Measurements from ENCODE around the gene C14orf180.

Gene C14orf180

GRCh38 chr14:104624939-104625338 lies 45.4 kb downstream of the C14orf180 start:
- TF ChIP-seq CTCF (conservative IDR thresholded peaks at IDR 0.05; ENCODE audit: low read depth, low read length) = no peak
- DNase-seq (ENCODE audit: low read depth) = no peak
- no peak overlapping the region for H3K4me3 ChIP-seq (ENCODE audit: low read depth, low read length)

- DNase-seq (ENCODE audit: low read depth) = no peak
- no peak overlapping the region for H3K4me3 ChIP-seq (ENCODE audit: low read depth, low read length)
- no peak for TF ChIP-seq CTCF (conservative IDR thresholded peaks at IDR 0.05; ENCODE audit: low read depth, low read length)
These were observed 53.2 kb downstream of the C14orf180 start for GRCh38 chr14:104632781-104633180.

GRCh38 chr14:104633276-104634137 lies 53.9 kb downstream of the C14orf180 start:
- no peak overlapping the region for H3K4me3 ChIP-seq (ENCODE audit: low read depth, low read length)
- no peak for DNase-seq (ENCODE audit: low read depth)
- no peak for TF ChIP-seq CTCF (conservative IDR thresholded peaks at IDR 0.05; ENCODE audit: low read depth, low read length)

- no peak overlapping the region for H3K4me3 ChIP-seq (ENCODE audit: low read depth, low read length)
- no peak for TF ChIP-seq CTCF (conservative IDR thresholded peaks at IDR 0.05; ENCODE audit: low read depth, low read length)
- no peak for DNase-seq (ENCODE audit: low read depth)
These were observed 54.7 kb downstream of the C14orf180 start for GRCh38 chr14:104634138-104634760.

- DNase-seq (ENCODE audit: low read depth) = no peak
- no peak for TF ChIP-seq CTCF (conservative IDR thresholded peaks at IDR 0.05; ENCODE audit: low read depth, low read length)
- H3K4me3 ChIP-seq (ENCODE audit: low read depth, low read length) = no peak overlapping the region
These were observed 55.5 kb downstream of the C14orf180 start for GRCh38 chr14:104634886-104635570.

- DNase-seq (ENCODE audit: low read depth) = no peak
- no peak for TF ChIP-seq CTCF (conservative IDR thresholded peaks at IDR 0.05; ENCODE audit: low read depth, low read length)
- no peak overlapping the region for H3K4me3 ChIP-seq (ENCODE audit: low read depth, low read length)
These were observed 56.2 kb downstream of the C14orf180 start for GRCh38 chr14:104635717-104636116.
